GM18511 (cell line): Measurements from ENCODE around the gene SEMA3C.

Experiments used
- ATAC-seq: cut with Tn5 transposase; IDR thresholded peaks from one replicate; pipeline ENCODE4 v1.9.1; 2021; ENCODE audit warnings: mild to moderate bottlenecking, moderate library complexity; ENCODE audit not compliant: unreplicated experiment

Gene SEMA3C

GRCh38 chr7:80785276-80785675, 133.6 kb downstream of the SEMA3C start:
- no peak for ATAC-seq

GRCh38 chr7:80783678-80784327, 135.0 kb downstream of the SEMA3C start:
- ATAC-seq = no peak

- no peak for ATAC-seq
Observed at GRCh38 chr7:80783186-80783677, 135.6 kb downstream of the SEMA3C start.

- no peak for ATAC-seq
Observed at GRCh38 chr7:80781561-80781979, 137.3 kb downstream of the SEMA3C start.

GRCh38 chr7:80781146-80781545, 137.7 kb downstream of the SEMA3C start:
- no peak for ATAC-seq

GRCh38 chr7:80779456-80779855, 139.4 kb downstream of the SEMA3C start:
- no peak for ATAC-seq

GRCh38 chr7:80775897-80776296, 143.0 kb downstream of the SEMA3C start:
- ATAC-seq = no peak

GRCh38 chr7:80775482-80775881, 143.4 kb downstream of the SEMA3C start:
- ATAC-seq = no peak

- ATAC-seq = no peak
Observed at GRCh38 chr7:80774843-80775242, 144.0 kb downstream of the SEMA3C start.

GRCh38 chr7:80773787-80774508, 144.9 kb downstream of the SEMA3C start:
- no peak for ATAC-seq

GRCh38 chr7:80772347-80772993, 146.4 kb downstream of the SEMA3C start:
- ATAC-seq = no peak

- ATAC-seq = no peak
Observed at GRCh38 chr7:80771523-80771922, 147.3 kb downstream of the SEMA3C start.

- ATAC-seq = no peak
Observed at GRCh38 chr7:80770675-80771081, 148.2 kb downstream of the SEMA3C start.

GRCh38 chr7:80770061-80770460, 148.8 kb downstream of the SEMA3C start:
- no peak for ATAC-seq

GRCh38 chr7:80768756-80769155, 150.1 kb downstream of the SEMA3C start:
- no peak for ATAC-seq

- ATAC-seq = no peak
Observed at GRCh38 chr7:80767654-80768053, 151.2 kb downstream of the SEMA3C start.

- no peak for ATAC-seq
Observed at GRCh38 chr7:80766724-80767123, 152.1 kb downstream of the SEMA3C start.

- ATAC-seq = no peak
Observed at GRCh38 chr7:80764132-80764531, 154.7 kb downstream of the SEMA3C start.

GRCh38 chr7:80763704-80764103, 155.1 kb downstream of the SEMA3C start:
- ATAC-seq = no peak

GRCh38 chr7:80763289-80763688, 155.6 kb downstream of the SEMA3C start:
- ATAC-seq = no peak

- no peak for ATAC-seq
Observed at GRCh38 chr7:80760292-80760691, 158.6 kb downstream of the SEMA3C start.
